Activated CD4-positive, alpha-beta T cell treated with anti-CD3 and anti-CD28 coated beads, Interleukin-2, amount 50 U/mL, for 16 hours (primary cell): ENCODE data around the gene SERPINF2.
"Not testable (repeated sequence)": the region's sequence is repeated elsewhere in the genome, so short reads cannot be mapped to it uniquely, and the experiment has no call there.

Experiments
- DNase-seq: peaks from one replicate; pipeline ENCODE4 v3.0.0-alpha.2; 2020

Gene SERPINF2

DNA sequence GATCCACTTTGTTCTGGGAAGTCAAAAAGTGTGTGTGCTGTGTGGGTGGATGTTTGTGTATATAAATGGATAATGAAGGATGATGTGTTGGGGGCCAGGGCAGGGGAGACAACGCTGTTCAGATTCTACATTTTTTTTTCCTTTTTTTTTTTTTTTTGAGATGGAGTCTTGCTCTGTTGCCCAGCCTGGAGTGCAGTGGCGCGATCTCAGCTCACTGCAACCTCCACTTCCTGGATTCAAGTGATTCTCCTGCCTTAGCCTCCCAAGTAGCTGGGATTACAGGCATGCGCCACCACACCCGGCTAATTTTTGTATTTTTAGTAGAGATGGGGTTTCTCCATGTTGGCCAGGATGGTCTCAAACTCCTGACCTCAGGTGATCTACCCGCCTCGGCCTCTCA is 22.0 kb downstream of the SERPINF2 start:
- not testable (repeated sequence) for DNase-seq

DNA sequence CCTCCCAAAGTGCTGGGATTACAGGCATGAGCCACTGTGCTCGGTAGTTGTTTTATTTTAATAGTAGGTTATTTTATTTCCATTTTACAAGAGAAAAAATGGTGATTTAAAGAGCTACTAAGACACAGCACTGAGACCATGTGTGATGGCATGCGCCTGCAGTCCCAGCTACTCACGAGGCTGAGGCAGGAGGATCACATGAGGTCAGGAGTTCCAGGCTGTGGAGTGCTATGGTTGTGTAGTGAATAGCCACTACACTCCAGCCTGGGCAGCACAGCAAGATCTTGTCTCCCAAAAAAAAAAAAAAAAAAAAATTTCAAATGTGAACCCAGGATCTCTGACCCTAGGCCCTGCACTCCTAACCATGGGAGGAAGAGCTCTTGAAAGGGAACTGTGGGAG is 22.9 kb downstream of the SERPINF2 start:
- no peak for DNase-seq

- DNase-seq = no peak
Observed at GRCh38 chr17:1766382-1767135, 23.9 kb downstream of the SERPINF2 start.

DNA sequence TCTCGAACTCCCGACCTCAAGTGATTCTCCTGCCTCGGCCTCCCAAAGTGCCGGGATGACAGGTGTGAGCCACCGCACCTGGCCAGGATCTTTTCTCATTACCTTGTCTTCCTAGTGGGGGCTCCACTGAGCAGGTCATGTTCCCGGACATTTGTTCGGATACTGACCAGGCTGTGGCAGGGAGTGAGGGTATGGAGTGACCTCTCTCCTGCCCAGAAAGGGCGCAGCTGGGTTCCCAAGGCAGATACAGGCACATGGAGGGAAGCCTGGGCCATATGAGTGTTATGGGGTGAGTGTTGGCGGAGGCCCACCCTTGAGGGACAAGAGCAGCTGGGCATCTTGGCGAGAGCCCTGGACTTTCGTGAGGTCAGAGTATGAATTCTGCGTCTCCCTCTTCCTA is 24.7 kb downstream of the SERPINF2 start:
- DNase-seq = no peak

DNA sequence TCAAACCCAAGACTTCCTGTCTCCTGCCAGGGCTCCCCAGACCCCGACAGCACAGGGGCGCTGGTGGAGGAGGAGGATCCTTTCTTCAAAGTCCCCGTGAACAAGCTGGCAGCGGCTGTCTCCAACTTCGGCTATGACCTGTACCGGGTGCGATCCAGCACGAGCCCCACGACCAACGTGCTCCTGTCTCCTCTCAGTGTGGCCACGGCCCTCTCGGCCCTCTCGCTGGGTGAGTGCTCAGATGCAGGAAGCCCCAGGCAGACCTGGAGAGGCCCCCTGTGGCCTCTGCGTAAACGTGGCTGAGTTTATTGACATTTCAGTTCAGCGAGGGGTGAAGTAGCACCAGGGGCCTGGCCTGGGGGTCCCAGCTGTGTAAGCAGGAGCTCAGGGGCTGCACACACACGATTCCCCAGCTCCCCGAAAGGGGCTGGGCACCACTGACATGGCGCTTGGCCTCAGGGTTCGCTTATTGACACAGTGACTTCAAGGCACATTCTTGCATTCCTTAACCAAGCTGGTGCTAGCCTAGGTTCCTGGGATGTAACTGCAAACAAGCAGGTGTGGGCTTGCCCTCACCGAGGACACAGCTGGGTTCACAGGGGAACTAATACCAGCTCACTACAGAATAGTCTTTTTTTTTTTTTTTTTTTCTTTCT is 27.3 kb downstream of the SERPINF2 start:
- no peak for DNase-seq

DNA sequence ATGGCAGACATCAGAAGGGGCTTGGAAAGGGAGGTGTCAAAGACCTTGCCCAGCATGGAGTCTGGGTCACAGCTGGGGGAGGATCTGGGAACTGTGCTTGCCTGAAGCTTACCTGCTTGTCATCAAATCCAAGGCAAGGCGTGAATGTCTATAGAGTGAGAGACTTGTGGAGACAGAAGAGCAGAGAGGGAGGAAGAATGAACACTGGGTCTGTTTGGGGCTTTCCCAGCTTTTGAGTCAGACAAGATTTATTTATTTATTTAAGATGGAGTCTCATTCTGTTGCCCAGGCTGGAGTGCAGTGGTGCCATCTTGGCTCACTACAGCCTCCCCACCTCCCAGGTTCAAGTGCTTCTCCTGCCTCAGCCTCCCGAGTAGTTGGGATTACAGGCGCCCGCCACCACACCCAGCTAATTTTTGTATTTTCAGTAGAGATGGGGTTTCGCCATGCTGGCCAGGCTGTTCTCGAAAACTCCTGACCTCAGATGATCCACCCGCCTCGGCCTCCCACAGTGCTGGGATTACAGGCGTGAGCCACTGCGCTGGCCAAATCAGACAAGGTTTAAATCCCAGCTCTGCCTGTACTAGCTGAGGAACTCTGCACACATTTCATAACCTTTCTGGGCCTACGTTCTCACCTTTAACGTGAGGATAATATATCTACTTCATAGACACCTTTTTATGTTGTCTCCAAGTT is 30.5 kb downstream of the SERPINF2 start:
- not testable (repeated sequence) for DNase-seq

GRCh38 chr17:1773696-1774181 is 31.1 kb downstream of the SERPINF2 start:
- no peak for DNase-seq

DNA sequence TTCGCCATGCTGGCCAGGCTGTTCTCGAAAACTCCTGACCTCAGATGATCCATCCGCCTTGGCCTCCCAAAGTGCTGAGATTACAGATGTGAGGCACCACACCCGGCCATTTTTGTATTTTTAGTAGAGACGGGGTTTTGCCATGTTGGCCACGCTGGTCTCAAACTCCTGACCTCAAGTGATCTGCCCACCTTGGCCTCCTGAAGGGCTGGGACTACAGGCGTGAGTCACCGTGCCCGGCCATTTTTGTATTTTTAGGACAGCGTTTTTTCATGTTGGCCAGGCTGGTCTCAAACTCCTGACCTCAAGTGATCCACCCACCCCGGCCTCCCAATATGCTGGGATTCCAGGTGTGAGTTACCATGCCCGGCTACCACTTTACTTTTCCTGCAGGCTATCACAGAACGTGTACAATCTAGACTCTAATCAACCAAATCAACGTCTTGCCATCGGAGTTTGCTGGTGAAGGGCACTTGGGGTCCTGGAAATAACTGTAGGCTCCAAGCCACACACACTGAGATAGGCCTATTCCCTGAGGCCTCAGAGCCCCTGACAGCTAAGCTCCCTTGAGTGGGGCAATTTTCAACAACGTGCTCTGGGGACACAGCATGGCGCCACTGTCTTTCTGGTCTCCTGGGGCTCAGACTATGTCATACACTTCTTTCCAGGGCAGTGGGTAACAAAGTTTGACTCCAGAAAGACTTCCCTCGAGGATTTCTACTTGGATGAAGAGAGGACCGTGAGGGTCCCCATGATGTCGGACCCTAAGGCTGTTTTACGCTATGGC is 31.9 kb downstream of the SERPINF2 start:
- DNase-seq = no peak

DNA sequence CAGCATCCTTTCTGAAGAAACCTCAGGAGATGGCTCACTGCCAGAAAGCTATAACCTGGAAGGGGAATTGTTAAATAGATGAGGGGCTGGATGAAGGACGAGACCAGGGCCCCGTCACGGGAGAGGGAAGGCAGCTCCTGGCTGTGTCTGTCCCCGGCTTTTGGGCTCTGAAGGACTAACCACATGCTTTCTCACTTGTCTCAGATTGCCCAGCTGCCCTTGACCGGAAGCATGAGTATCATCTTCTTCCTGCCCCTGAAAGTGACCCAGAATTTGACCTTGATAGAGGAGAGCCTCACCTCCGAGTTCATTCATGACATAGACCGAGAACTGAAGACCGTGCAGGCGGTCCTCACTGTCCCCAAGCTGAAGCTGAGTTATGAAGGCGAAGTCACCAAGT is 33.7 kb downstream of the SERPINF2 start:
- DNase-seq = no peak

DNA sequence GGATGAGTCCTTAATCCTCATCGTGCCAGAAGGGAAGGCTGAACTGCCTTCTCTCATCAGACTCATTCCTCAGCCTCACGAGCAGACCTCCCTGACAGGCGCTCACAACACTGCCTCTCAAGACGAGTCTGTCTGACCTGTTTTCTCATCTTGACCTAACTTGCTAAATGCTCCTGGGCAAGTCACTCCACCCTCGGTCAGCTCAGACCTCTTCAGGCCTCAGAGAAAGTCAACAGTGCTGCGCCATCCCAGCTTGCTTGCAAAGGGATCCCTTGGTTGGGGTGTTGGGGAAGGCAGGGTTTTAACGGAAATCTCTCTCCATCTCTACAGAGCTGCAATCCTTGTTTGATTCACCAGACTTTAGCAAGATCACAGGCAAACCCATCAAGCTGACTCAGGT is 34.2 kb downstream of the SERPINF2 start:
- no peak for DNase-seq

GRCh38 chr17:1779571-1780131 is 37.0 kb downstream of the SERPINF2 start:
- DNase-seq = no peak

DNA sequence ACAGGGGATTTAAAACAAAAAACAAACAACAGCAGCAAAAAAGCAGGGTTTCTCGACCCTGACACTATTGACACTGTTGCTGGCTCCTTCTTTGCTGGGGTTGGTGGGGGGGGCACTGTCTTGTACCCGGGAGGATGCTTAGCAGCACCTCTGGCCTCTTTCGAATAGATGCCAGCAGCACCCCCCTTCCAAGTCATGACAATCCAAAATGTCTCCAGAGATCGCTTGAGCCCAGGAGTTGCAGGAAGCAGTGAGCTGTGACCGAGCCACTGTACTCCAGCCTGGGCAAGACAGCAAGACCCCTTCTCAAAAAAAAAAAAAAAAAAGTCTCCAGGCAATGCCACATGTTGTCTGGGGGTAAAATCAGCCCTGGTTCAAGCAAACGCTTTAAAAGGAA is 39.5 kb downstream of the SERPINF2 start:
- no peak for DNase-seq

GRCh38 chr17:1783271-1783670 is 40.6 kb downstream of the SERPINF2 start:
- DNase-seq = no peak

DNA sequence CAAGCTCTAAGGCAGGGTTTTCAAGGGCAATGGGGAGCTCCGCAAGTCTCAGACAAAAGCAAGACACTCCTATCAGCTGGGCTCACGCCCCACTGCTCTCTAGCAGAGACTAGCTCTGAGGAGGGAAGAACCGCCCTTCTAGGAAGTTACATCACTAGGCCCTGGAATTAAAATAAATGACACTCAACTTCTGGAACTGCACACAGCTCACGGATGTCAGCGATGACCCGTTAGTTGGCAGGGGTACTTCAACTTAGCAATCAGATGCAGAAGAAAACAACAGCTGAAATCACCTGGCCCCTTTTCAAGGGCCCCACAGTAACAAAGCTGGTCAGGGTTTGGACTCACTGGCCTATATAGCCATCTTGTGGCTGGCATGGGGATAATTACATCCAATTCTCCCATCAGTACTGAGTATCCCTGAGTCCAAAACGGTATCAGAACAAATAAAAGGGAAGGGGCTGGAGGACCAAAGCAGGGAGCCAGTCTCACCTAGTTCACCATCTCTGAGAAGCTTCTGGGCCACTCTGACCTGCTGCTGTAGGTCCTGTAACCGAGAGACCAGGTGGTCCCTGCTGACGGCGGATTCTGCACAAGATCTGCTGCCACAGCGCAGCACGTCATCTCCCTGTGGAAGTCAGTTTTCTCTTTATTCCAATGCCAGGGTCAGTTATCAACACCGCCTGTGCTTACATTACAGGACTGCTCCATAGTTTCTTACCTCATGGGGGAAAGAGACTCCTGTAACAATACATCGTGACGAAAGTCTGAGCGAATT is 41.4 kb downstream of the SERPINF2 start:
- no peak for DNase-seq

- DNase-seq = no peak
Observed at GRCh38 chr17:1785930-1786329, 43.3 kb downstream of the SERPINF2 start.

GRCh38 chr17:1786708-1787107 is 44.0 kb downstream of the SERPINF2 start:
- no peak for DNase-seq

- no peak for DNase-seq
Observed at GRCh38 chr17:1787301-1787902, 44.7 kb downstream of the SERPINF2 start.

DNA sequence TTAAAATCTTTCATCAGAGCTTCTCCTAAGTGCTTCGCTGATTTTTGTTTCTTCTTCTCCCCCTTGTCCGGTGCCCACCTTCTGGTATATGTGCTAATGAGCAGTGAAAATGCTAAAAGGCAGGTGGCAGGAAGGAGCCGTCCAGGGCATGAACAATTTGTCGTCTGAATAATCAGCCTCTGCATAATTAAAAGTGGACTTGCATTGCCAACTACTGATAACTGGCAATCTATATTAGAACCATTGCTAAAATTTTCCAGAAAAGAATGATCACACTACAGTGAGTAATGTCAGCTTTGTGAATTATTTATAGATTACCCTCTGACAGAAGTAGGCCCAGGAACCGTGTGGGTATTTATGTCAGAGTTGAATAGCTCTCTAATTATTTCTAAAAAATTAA is 47.3 kb downstream of the SERPINF2 start:
- no peak for DNase-seq

DNA sequence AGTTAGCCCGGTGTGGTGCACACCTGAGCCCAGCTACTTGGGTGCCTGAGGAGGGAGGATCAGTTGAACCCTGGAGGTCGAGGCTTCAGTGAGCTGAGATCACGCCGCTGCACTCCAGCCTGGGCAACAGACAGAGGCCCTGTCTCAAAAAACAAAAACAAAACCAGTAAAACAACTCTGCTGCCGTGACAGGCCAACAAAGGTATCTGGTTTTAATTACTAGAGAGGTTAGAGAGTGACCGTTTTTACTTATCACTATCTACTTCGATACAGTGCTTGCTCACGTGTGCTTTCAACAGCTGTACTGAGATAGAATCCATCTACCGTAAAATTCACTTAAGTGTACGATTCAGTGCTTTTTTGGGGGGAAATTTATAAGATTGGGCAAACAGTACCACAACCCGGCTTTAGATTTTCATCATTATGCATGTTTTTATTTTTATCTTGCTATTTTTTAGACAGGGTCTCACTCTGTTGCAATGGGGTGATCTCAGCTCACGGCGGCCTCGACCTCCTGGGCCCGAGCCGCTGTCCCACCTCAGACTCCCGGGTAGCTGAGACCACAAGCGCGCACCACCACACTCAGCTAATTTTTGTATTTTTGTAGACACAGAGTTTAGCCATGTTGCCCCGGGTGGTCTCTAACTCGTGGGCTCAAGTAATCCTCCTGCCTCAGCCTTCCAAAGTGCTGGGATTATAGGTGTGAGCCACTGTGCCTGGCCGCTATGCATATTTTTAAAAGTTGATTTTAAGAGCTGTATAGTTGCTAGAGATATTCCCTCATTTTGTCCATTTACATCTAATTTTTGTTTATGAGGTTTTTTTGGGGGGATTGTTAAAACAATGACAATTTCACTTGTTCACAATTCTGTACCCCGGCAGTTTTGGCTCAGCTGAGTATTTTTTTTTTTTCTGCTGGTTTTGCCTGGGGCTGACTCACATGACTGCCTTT is 50.1 kb downstream of the SERPINF2 start:
- no peak for DNase-seq

GRCh38 chr17:1793447-1793806 is 50.8 kb downstream of the SERPINF2 start:
- DNase-seq = no peak
